ENCODE data around the gene CEL. TPM values are rescaled to one million over a fixed set of nuclear protein-coding genes. Genes with fewer than 3 reads are reported as not detected.
"Not testable (repeated sequence)": the region's sequence is repeated elsewhere in the genome, so short reads cannot be mapped to it uniquely, and the experiment has no call there.

CEL gene
- total RNA-seq, 1 experiment from 2014 or later, result 0.12 TPM

- DNase-seq (ENCODE audit: low read depth), result no peak
Observed at GRCh38 chr9:133064241-133065069, 2.7 kb downstream of the CEL start.

GRCh38 chr9:133065070-133065388, 3.2 kb downstream of the CEL start:
- DNase-seq (ENCODE audit: low read depth), result no peak

GRCh38 chr9:133066181-133066983, 4.6 kb downstream of the CEL start:
- DNase-seq (ENCODE audit: low read depth), result no peak

GRCh38 chr9:133067006-133067405, 5.2 kb downstream of the CEL start:
- no peak for DNase-seq (ENCODE audit: low read depth)

GRCh38 chr9:133067813-133068212, 6.0 kb downstream of the CEL start:
- no peak for DNase-seq (ENCODE audit: low read depth)

- DNase-seq (ENCODE audit: low read depth), result not testable (repeated sequence)
Observed at GRCh38 chr9:133068431-133068830, 6.7 kb downstream of the CEL start.

GRCh38 chr9:133070500-133070961, 8.8 kb downstream of the CEL start:
- not testable (repeated sequence) for DNase-seq (ENCODE audit: low read depth)

- DNase-seq (ENCODE audit: low read depth), result not testable (repeated sequence)
Observed at GRCh38 chr9:133070985-133071384, 9.2 kb downstream of the CEL start.

GRCh38 chr9:133071484-133072150, 9.8 kb downstream of the CEL start:
- DNase-seq (ENCODE audit: low read depth), result no peak

- DNase-seq (ENCODE audit: low read depth), result not testable (repeated sequence)
Observed at GRCh38 chr9:133072210-133072609, 10.4 kb downstream of the CEL start.

GRCh38 chr9:133073086-133074014, 11.6 kb downstream of the CEL start:
- DNase-seq (ENCODE audit: low read depth), result no peak

- DNase-seq (ENCODE audit: low read depth), result no peak
Observed at GRCh38 chr9:133074111-133074651, 12.4 kb downstream of the CEL start.

- DNase-seq (ENCODE audit: low read depth), result no peak
Observed at GRCh38 chr9:133075925-133076630, 14.3 kb downstream of the CEL start.

GRCh38 chr9:133076691-133077090, 14.9 kb downstream of the CEL start:
- DNase-seq (ENCODE audit: low read depth), result no peak

GRCh38 chr9:133078486-133078885, 16.7 kb downstream of the CEL start:
- DNase-seq (ENCODE audit: low read depth), result no peak

GRCh38 chr9:133080161-133080560, 18.4 kb downstream of the CEL start:
- DNase-seq (ENCODE audit: low read depth), result no peak

- not testable (repeated sequence) for DNase-seq (ENCODE audit: low read depth)
Observed at GRCh38 chr9:133080786-133081779, 19.3 kb downstream of the CEL start.

- DNase-seq (ENCODE audit: low read depth), result not testable (repeated sequence)
Observed at GRCh38 chr9:133081957-133082644, 20.3 kb downstream of the CEL start.

Measured in RPMI7951 (cell line).